ENCODE data around the gene WDR17. TPM values are rescaled to one million over a fixed set of nuclear protein-coding genes. Genes with fewer than 3 reads are reported as not detected.

WDR17 gene
- total RNA-seq, 1 donor from 2014 or later, result 2.1 TPM

DNA sequence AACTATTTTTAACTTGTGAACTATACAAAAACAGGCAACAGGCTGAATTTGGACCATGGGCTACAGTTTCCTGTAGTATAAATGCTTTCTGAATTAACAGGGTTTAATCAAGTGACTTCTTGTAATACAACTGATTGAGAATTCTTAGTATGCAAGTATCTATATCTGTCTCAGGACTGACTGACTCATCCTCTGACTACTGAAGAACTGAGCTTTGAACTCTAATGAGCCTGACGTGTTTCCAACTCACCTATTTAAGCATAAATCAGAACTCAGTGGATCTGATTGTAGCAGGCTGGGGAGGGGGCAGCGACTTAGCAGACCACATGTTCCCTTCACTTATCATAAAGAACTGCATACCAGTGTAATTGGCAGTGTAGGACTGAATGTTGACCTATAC is 122.0 kb downstream of the WDR17 start:
- Mint-ChIP-seq H3K4me3 (no peak overlapping the region), H3K4me1 (no peaks in the 10 kb centered on the region), H3K36me3 (ENCODE audit: low read depth) (no peaks in the 10 kb centered on the region), H3K9me3 (no peaks in the 10 kb centered on the region), H3K27me3 (peaks cover 27% of the 10 kb centered on the region), H3K27ac (no peak overlapping the region)
- DNase-seq, result no peak
- intact Hi-C loops (cut with micrococcal nuclease), result no loop called here

DNA sequence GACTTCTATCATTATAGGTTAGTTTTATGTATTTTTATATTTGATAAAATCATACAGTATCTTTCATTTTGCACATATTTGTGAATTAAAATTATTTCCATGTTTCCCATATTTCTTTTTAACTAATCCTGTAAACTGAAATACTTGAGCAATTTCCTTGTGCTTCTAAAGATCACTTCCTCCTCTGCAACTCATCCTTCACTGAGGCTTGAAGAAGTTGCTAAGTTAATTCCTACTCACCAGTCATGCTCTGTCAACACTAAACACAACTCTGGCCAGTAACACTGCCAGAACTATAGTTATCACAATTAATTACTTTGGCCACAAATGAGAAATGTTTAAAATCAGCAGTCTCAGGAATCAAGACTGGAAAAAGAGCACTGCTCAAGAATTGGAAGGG is 123.0 kb downstream of the WDR17 start:
- H3K4me3 Mint-ChIP-seq, result no peak overlapping the region
- no peak for DNase-seq
- peaks cover under 1% of the 10 kb centered on the region for H3K4me1 Mint-ChIP-seq
- no peaks in the 10 kb centered on the region for H3K36me3 Mint-ChIP-seq (ENCODE audit: low read depth)
- H3K27ac Mint-ChIP-seq, result no peak overlapping the region
- intact Hi-C loops (cut with micrococcal nuclease), result no loop called here
- H3K9me3 Mint-ChIP-seq, result no peaks in the 10 kb centered on the region
- H3K27me3 Mint-ChIP-seq, result peaks cover 28% of the 10 kb centered on the region

DNA sequence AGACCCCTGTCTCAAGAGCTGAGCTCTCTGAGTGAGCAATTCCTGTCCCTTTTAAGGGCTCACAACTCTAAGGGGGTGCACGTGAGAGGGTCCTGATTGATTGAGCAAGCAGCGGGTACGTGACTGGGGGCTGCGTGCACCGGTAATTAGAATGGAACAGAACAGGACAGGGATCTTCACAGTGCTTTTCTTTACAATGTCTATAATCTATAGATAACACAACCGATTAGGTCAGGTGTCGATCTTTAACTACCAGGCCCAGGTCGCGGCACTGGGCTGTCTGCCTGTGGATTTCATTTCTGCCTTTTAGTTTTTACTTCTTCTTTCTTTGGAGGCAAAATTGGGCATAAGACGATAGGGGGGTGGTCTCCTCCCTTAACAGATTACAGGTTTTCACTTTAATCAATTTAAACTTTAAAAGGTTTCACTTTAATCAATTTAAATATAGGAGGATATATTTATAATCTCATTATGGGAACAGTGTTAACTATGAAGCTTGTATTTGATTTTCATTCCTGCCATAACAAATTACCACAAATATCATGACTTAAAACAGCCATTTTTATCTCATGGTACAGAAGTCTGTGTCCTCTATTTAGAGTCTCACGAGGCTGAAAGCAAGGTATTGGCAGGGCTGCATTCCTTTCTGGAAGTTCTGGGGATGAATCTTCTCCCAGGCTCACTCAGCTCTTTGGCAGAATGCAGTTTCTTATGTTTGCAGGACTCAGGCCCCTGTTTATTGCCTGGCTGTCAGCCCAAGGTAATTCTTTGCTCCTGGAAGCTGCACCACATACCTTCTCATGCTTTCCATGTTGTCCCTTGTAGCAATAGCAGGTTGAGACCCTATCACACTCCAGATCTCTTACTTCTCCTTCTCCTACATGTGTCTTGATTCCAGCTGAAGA is 124.5 kb downstream of the WDR17 start:
- peaks cover 24% of the 10 kb centered on the region for H3K27me3 Mint-ChIP-seq
- intact Hi-C loops (cut with micrococcal nuclease), result loop anchor here (5.0 to 10.0 kb wide), 3 partner anchors 305 to 1255 kb away; partner anchors contain the start of gene AGA

DNA sequence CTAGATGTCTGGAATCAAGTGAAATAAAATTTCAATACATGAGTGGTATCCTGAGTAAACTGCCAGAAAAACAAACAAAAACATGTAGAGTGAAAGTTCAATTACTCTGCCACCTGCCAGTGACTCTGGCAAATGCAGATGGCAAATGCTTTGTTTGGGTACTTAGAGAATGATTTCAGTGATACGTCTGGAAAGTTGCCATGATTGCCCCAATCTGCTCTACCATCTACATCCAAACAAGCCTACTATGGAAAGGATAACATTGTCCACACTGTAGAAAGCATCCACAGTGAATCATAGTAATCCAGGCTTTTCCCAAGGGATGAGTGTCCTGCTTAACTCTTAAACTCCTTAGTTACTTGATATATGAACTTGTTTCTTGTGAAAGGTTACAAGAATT is 126.3 kb downstream of the WDR17 start:
- Mint-ChIP-seq H3K27me3 (peaks cover 24% of the 10 kb centered on the region), H3K4me3 (no peak overlapping the region), H3K36me3 (ENCODE audit: low read depth) (peaks cover 1% of the 10 kb centered on the region), H3K27ac (no peak overlapping the region), H3K9me3 (peaks cover 3% of the 10 kb centered on the region), H3K4me1 (peaks cover 17% of the 10 kb centered on the region)
- intact Hi-C loops (cut with micrococcal nuclease), result loop anchor here (5.0 to 10.0 kb wide), 3 partner anchors 303 to 1253 kb away; partner anchors contain the start of gene AGA
- DNase-seq, result no peak

More for the DNA sequence above, 124.5 kb downstream of the WDR17 start:
- H3K4me3 Mint-ChIP-seq, result no peak overlapping the region
- H3K9me3 Mint-ChIP-seq, result no peaks in the 10 kb centered on the region
- H3K36me3 Mint-ChIP-seq (ENCODE audit: low read depth), result no peaks in the 10 kb centered on the region
- peaks cover 8% of the 10 kb centered on the region for H3K4me1 Mint-ChIP-seq
- no peak for DNase-seq
- H3K27ac Mint-ChIP-seq, result no peak overlapping the region

DNA sequence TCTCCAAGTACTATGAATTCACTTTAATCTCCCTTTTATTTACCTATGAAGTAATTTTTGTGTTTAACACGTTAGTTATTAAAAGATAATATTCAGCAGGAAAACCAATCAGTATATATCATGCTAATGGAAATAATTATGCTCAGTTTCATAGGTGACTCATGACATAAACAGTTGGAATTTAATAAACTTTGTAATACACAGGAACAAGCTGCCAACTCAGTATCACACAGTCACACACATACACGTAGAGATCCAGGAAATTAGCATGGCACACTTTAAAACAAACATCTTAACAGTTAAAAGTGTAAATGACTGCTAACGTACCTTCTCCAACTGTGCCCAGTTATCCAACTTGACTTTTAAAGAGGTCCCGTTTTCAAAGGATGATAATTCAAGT is 127.5 kb downstream of the WDR17 start:
- H3K36me3 Mint-ChIP-seq (ENCODE audit: low read depth), result peaks cover 1% of the 10 kb centered on the region
- H3K4me1 Mint-ChIP-seq, result peaks cover 17% of the 10 kb centered on the region
- H3K4me3 Mint-ChIP-seq, result no peak overlapping the region
- H3K9me3 Mint-ChIP-seq, result peaks cover 9% of the 10 kb centered on the region
- intact Hi-C loops (cut with micrococcal nuclease), result loop anchor here (5.0 to 10.0 kb wide), 3 partner anchors 302 to 1252 kb away; partner anchors contain the start of gene AGA
- peaks cover 32% of the 10 kb centered on the region for H3K27me3 Mint-ChIP-seq
- no peak for DNase-seq
- no peak overlapping the region for H3K27ac Mint-ChIP-seq

DNA sequence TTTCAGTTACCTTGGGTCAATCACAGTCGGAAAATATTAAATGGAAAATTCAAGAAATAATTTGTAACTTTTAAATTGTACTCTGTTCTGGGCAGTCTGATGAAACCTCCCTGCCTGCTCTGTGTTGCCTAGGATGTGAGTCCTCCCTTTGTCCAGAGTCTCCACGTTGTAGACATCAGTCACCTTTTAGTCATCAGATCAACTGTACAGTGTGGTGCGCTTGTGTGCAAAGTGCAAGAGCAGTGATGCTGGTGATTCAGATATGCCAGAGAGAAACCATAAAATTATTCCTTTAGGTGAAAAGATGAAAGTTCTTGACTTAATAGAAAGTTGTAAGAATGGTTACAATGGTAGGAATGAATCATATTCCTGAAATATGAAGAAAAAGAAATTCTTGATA is 128.3 kb downstream of the WDR17 start:
- Mint-ChIP-seq H3K27me3 (peaks cover 35% of the 10 kb centered on the region), H3K36me3 (ENCODE audit: low read depth) (peaks cover 1% of the 10 kb centered on the region), H3K27ac (peak overlapping the region; percentile 31), H3K9me3 (peaks cover 9% of the 10 kb centered on the region), H3K4me1 (peaks cover 17% of the 10 kb centered on the region), H3K4me3 (peak overlapping the region; percentile 30)
- intact Hi-C loops (cut with micrococcal nuclease), result loop anchor here (1.0 to 10.0 kb wide), 5 partner anchors 8 to 1251 kb away; partner anchors contain the start of gene AGA
- DNase-seq, result no peak

DNA sequence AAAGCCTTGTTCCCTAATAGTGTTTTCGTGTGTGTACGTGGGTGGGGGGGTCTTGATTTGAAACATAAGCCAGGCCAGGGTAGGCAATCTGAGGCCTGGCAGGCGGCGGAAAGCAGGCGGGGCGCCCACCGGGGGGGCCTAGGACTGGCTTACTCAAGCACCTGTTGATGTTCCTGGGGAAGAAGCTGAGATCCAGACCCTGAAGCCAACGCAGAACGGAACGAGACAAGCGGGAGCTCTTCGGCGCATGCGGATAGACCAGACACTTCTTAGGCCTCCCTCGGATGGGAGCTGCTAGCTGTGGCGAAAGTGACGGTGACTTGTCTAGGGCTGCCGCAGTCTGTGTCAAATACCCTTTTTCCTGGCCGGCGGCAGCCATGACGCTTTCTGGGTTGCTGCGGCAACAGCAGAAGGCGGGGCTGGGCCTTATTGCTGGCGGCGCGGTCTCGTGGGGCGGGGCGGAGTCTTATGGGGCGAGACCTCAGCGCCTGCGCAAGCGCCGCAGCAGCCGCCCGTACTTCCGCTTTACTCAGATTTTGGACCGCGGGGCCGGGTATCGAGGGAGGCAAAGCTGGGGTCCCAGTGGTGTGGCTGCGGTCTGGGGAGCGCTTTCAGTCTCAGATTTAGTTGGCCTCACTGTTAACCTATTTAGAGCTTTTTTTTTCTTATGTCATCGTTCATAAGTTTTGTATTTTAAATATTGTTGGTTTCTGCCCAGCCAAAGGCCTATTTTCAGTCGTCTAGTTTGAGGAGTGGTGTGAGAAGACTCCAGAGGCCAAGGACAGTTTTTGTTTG is 129.7 kb downstream of the WDR17 start, which contains the start of gene SPATA4:
SPATA4 (minus strand) TSS at position 402 of the 795 bp plus-strand sequence; CDS start at position 379, 23 bp downstream.
- Mint-ChIP-seq H3K27me3 (peaks cover 39% of the 10 kb centered on the region), H3K4me3 (peak within 1 kb of the TSS; percentile 79), H3K27ac (peak within 1 kb of the TSS; percentile 73), H3K9me3 (peaks cover 9% of the 10 kb centered on the region), H3K36me3 (ENCODE audit: low read depth) (peaks cover 1% of the 10 kb centered on the region), H3K4me1 (peaks cover 17% of the 10 kb centered on the region)
- intact Hi-C loops (cut with micrococcal nuclease), result loop anchor here (1.0 to 10.0 kb wide), 5 partner anchors 71 to 1249 kb away; partner anchors contain the start of genes AGA, SPCS3 and WDR17
- DNase-seq, result peak; percentile 98

DNA sequence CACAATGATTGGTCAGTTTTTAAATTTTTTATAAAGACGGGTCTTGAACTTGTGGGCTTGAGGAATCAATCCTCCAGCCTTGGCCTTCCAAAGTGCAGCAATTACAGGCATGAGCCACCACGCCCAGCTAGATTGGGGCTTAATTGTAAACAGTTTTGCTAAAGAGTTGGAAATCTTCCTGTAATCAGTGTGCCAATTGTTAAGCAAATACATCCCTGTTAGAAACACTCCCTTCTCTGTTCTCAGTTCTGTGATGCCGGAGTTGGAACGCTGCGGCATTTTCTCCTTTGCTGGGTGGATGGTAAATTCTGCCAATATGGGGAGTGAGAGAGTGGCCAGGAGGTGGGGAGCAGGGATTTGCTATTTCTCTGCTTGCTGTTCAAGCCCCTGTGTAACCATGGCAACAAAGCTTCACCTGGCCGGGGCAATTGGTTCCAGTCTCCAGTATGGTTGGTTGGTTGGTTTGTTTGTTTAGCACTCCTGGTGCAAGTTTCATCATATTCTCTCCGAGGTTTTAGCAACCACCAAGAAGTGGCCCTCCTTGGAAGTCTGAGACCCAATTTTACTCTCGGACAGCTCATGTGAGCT is 132.8 kb downstream of the WDR17 start:
- Mint-ChIP-seq H3K27ac (no peak overlapping the region), H3K4me3 (no peak overlapping the region), H3K9me3 (peaks cover 9% of the 10 kb centered on the region), H3K4me1 (peaks cover 17% of the 10 kb centered on the region), H3K27me3 (peaks cover 30% of the 10 kb centered on the region), H3K36me3 (ENCODE audit: low read depth) (peaks cover 1% of the 10 kb centered on the region)
- intact Hi-C loops (cut with micrococcal nuclease), result loop anchor here (10.0 kb wide), 2 partner anchors 296 to 1246 kb away; partner anchors contain the start of gene AGA
- DNase-seq, result no peak

DNA sequence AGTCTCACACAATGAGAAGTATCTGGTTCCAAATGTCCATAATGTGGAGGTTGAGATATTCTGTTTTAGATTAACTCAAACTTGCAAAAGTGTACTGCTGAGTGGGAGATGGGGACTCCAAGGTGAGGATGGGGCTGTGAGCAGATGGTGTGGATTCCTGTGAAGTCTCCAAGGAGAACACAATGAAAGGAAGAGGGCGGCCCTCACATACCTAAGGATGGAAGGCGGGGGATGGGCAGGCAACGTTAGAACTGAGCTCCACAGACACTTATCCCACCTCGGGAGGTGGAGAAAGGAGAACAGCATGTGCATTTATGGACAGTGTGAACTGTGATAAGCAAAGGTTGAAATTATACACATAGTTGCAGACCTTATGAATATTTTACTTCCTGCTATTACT is 139.7 kb downstream of the WDR17 start:
- intact Hi-C loops (cut with micrococcal nuclease), result no loop called here
- H3K4me1 Mint-ChIP-seq, result no peaks in the 10 kb centered on the region
- H3K4me3 Mint-ChIP-seq, result no peak overlapping the region
- H3K27me3 Mint-ChIP-seq, result peaks cover 16% of the 10 kb centered on the region
- H3K36me3 Mint-ChIP-seq (ENCODE audit: low read depth), result no peaks in the 10 kb centered on the region
- no peak overlapping the region for H3K27ac Mint-ChIP-seq
- H3K9me3 Mint-ChIP-seq, result no peaks in the 10 kb centered on the region
- peak; percentile 37 for DNase-seq

DNA sequence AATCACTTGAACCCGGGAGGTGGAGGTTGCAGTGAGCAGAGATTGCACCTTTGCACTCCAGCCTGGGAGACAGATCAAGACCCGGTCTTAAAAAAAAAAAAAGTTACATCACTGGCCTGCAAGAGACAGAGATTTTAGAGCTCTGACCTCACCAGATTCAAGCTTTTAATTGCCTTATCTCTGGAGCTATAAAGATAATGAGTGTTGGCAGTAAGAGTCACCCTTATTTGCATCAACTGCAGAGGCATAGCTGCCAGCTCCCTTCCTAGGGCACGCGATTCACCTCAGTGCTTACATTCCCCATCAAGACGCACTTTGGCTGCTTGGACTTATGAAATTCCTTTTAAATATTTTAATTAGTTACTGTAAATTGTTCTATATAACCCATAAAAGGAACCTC is 142.2 kb downstream of the WDR17 start:
- H3K27ac Mint-ChIP-seq, result no peak overlapping the region
- H3K4me1 Mint-ChIP-seq, result no peaks in the 10 kb centered on the region

DNA sequence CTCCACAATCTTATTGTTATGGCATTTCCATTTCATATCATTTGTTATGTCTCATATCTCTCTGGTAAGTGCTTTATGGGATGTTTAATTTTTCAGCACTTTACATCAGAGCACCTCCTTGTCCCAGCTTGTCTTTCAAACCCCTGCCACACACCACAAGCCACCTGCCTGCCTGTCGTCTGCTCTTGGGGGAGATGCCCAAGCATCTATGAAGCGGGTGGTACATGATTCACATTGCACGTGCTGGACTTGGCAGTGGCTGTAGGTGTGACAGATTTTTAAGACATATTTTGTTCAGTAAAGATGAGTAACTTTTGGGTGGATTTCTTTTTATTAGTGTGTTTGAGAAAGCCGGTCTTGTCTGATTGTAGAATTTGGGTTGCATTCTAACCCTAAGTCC is 143.9 kb downstream of the WDR17 start:
- Mint-ChIP-seq H3K4me3 (no peak overlapping the region), H3K27me3 (peaks cover 12% of the 10 kb centered on the region), H3K27ac (no peak overlapping the region), H3K36me3 (ENCODE audit: low read depth) (no peaks in the 10 kb centered on the region), H3K9me3 (no peaks in the 10 kb centered on the region), H3K4me1 (no peaks in the 10 kb centered on the region)
- intact Hi-C loops (cut with micrococcal nuclease), result no loop called here
- no peak for DNase-seq

More for the DNA sequence above, 142.2 kb downstream of the WDR17 start:
- no peaks in the 10 kb centered on the region for H3K9me3 Mint-ChIP-seq
- no peaks in the 10 kb centered on the region for H3K36me3 Mint-ChIP-seq (ENCODE audit: low read depth)
- peaks cover 14% of the 10 kb centered on the region for H3K27me3 Mint-ChIP-seq
- DNase-seq, result no peak
- H3K4me3 Mint-ChIP-seq, result no peak overlapping the region
- intact Hi-C loops (cut with micrococcal nuclease), result no loop called here

DNA sequence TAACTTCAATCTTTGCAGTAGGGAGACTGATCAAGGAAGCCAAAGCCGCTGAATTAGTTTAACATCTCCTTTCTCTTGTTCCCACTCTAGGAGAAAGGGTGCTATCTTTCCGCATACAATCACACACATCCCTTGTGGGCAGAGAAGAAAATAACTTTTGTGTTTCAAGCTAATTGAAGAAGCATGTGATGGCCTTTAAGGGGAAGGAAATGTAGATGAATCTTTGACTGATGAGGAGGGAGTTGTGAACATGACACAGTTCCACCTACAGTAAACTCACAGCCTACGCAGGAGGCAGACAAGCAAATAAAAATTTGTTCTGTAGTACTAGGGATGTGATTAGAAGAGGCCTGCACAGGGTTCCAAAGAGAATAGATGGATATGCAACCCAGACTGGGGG is 144.5 kb downstream of the WDR17 start:
- Mint-ChIP-seq H3K4me3 (no peak overlapping the region), H3K9me3 (no peaks in the 10 kb centered on the region), H3K27ac (no peak overlapping the region), H3K4me1 (no peaks in the 10 kb centered on the region), H3K36me3 (ENCODE audit: low read depth) (no peaks in the 10 kb centered on the region), H3K27me3 (peaks cover 12% of the 10 kb centered on the region)
- DNase-seq, result no peak
- intact Hi-C loops (cut with micrococcal nuclease), result no loop called here

DNA sequence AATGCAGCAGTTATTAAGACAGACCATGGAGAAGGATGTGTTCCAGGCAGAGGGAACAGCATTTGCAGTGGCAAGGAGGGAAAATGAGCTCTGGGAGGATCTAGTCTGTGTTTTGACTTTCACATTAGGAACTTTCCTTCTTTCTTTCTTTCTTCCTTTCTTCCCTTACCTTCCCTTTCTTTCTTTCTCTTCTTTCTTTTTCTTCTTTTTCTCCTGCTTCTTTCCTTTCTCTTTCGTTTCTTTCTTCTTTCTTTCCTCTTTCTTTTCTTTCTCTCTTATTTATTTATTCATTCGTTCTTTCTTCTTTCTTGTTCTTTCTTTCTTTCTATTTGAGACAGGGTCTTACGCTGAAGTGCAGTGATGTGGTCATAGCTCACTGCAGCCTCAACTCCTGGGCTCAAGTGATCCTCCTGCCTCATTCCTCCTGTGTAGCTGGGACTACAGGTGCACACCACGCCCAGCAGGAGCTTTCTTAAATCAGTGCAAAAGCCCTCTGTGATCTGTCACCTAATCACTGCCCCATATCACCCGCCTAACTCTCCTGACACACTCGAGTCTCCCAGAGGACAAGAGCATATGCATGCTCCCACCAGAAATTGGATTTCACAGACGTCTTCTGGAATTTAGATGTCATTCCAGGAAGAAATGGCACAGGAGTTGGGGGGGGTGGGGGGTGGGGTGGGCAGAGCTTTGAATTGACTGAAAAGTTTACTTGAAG is 145.1 kb downstream of the WDR17 start:
- H3K36me3 Mint-ChIP-seq (ENCODE audit: low read depth), result no peaks in the 10 kb centered on the region
- peaks cover 10% of the 10 kb centered on the region for H3K27me3 Mint-ChIP-seq
- no peak overlapping the region for H3K27ac Mint-ChIP-seq
- DNase-seq, result no peak
- no peak overlapping the region for H3K4me3 Mint-ChIP-seq
- intact Hi-C loops (cut with micrococcal nuclease), result no loop called here
- H3K4me1 Mint-ChIP-seq, result no peaks in the 10 kb centered on the region
- no peaks in the 10 kb centered on the region for H3K9me3 Mint-ChIP-seq
